Caco-2 (cell line): ENCODE measurements around the gene CDK14. TPM values are rescaled to one million over a fixed set of nuclear protein-coding genes. Genes with fewer than 3 reads are reported as not detected.

Source experiments
- BruUV-seq: library from RNA; stranded (reverse); fragments of 400-500 nt; replicated peaks from 2 replicates; lab custom pipeline; 2021; lab: Mats Ljungman, UMichigan
- CTCF ChIA-PET: fragments of 300-600 bp; sonication (Branson Sonifier 250); formaldehyde crosslinking; loops from one replicate; lab custom pipeline; 2022; ENCODE audit warnings: antibody characterized with exemption; lab: Charles Lee
- POLR2A ChIA-PET: fragments of 300-600 bp; sonication (Branson Sonifier 250); formaldehyde crosslinking; loops from one replicate; lab custom pipeline; 2022; ENCODE audit warnings: antibody characterized with exemption; lab: Charles Lee
- DNase-seq, 2 experiments: peaks; one replicate each; pipeline versions ENCODE4 v3.0.0 to v3.0.0-alpha.2; 2020 to 2022
- H3K27me3 ChIP-seq: replicated peaks from 2 replicates; pipeline ENCODE4 v1.6.0; 2011; ENCODE audit warnings: low read length; ENCODE audit not compliant: control insufficient read depth, insufficient read depth
- H3K36me3 ChIP-seq: 2 replicates; pipeline ENCODE4 v1.5.1; 2011; ENCODE audit warnings: low read length; ENCODE audit not compliant: control insufficient read depth, insufficient read depth
- H3K4me1 ChIP-seq: fragments of 250-450 bp; sonication (Bioruptor Pico); 2 replicates; pipeline ENCODE4 v1.5.1; 2020; ENCODE audit warnings: mild to moderate bottlenecking
- H3K4me3 ChIP-seq: 2 replicates; pipeline ENCODE4 v1.5.1; 2011; ENCODE audit warnings: low read depth, mild to moderate bottlenecking, control low read depth, low read length
- H3K9me3 ChIP-seq: fragments of 250-450 bp; sonication (Bioruptor Pico); 2 replicates; pipeline ENCODE4 v1.5.1; 2020; ENCODE audit warnings: mild to moderate bottlenecking, moderate library complexity
- H3K27ac Mint-ChIP-seq: one replicate; pipeline ENCODE4 v1.8.0; 2022; ENCODE audit warnings: mixed read lengths; ENCODE audit not compliant: unreplicated experiment
- H3K27me3 Mint-ChIP-seq: one replicate; pipeline ENCODE4 v1.8.0; 2022; ENCODE audit warnings: mixed read lengths; ENCODE audit not compliant: insufficient read depth, unreplicated experiment
- H3K36me3 Mint-ChIP-seq: one replicate; pipeline ENCODE4 v1.8.0; 2022; ENCODE audit warnings: mild to moderate bottlenecking, mixed read lengths; ENCODE audit not compliant: insufficient read depth, unreplicated experiment
- H3K4me1 Mint-ChIP-seq: one replicate; pipeline ENCODE4 v1.8.0; 2022; ENCODE audit warnings: low read depth, mixed read lengths; ENCODE audit not compliant: unreplicated experiment
- H3K4me3 Mint-ChIP-seq: one replicate; pipeline ENCODE4 v1.8.0; 2022; ENCODE audit warnings: mild to moderate bottlenecking, moderate library complexity, mixed read lengths; ENCODE audit not compliant: unreplicated experiment
- H3K9me3 Mint-ChIP-seq: one replicate; pipeline ENCODE4 v1.8.0; 2022; ENCODE audit warnings: mixed read lengths; ENCODE audit not compliant: unreplicated experiment
- CTCF ChIP-seq, 2 experiments: fragments of 200-600 bp in 1 of 2; IDR thresholded peaks; 1 replicate in 1 of 2; 2 replicates in 1 of 2; pipeline versions ENCODE4 v1.5.1 to v1.8.0; 2011 to 2022; ENCODE audit warnings: antibody characterized with exemption in 1 of 2, control low read depth in 1 of 2, inconsistent platforms in 1 of 2, low read depth in 1 of 2, low read length in 1 of 2, mild to moderate bottlenecking in 1 of 2, moderate library complexity in 1 of 2; ENCODE audit not compliant: insufficient read depth in 1 of 2, severe bottlenecking in 1 of 2, unreplicated experiment in 1 of 2
- intact Hi-C: fragments of 100-400 bp; cut with micrococcal nuclease; formaldehyde crosslinking; loops from one replicate; pipeline ENCODE4 v1.10.0; 2022; ENCODE audit not compliant: unreplicated experiment
- total RNA-seq: library from RNA; stranded (reverse); gene quantifications from 2 replicates; pipeline ENCODE4 v1.2.3, GENCODE V29; 2022

Gene CDK14
- total RNA-seq, 1 experiment from 2014 or later = 18.2 TPM

- H3K27me3 ChIP-seq = no peaks in the 10 kb centered on the region
- no peaks in the 10 kb centered on the region for H3K36me3 Mint-ChIP-seq
- no peaks in the 10 kb centered on the region for H3K36me3 ChIP-seq
- no TSS peak for BruUV-seq
- ChIA-PET CTCF (no interaction called here), POLR2A (no interaction called here)
- no peaks in the 10 kb centered on the region; the same call in none of the 2 replicates for H3K4me1 ChIP-seq
- DNase-seq = no peak
- H3K4me1 Mint-ChIP-seq = peaks cover 13% of the 10 kb centered on the region
- no peak for TF ChIP-seq CTCF (IDR thresholded peaks at IDR 0.05; ENCODE audit: insufficient read depth in 1 of 2, low read depth in 1 of 2, low read length in 1 of 2, severe bottlenecking in 1 of 2, unreplicated experiment in 1 of 2)
- H3K27ac Mint-ChIP-seq = no peak overlapping the region
- intact Hi-C loops = no loop called here
- no peaks in the 10 kb centered on the region for H3K9me3 ChIP-seq
- no peaks in the 10 kb centered on the region for H3K9me3 Mint-ChIP-seq
- H3K4me3 ChIP-seq = no peak overlapping the region
- H3K27me3 Mint-ChIP-seq = no peaks in the 10 kb centered on the region
- no peak overlapping the region for H3K4me3 Mint-ChIP-seq
Observed at GRCh38 chr7:90617442-90617841, 21.3 kb downstream of the CDK14 start.

GRCh38 chr7:90618876-90619275 is 22.8 kb downstream of the CDK14 start:
- Mint-ChIP-seq H3K27ac (no peak overlapping the region), H3K27me3 (no peaks in the 10 kb centered on the region), H3K4me3 (no peak overlapping the region), H3K4me1 (peaks cover 22% of the 10 kb centered on the region), H3K36me3 (no peaks in the 10 kb centered on the region), H3K9me3 (no peaks in the 10 kb centered on the region)
- Histone ChIP-seq H3K4me1 (peaks cover 4% of the 10 kb centered on the region), H3K9me3 (no peaks in the 10 kb centered on the region), H3K27me3 (no peaks in the 10 kb centered on the region), H3K36me3 (no peaks in the 10 kb centered on the region), H3K4me3 (no peak overlapping the region)
- intact Hi-C loops = no loop called here
- DNase-seq = no peak
- TF ChIP-seq CTCF (IDR thresholded peaks at IDR 0.05; ENCODE audit: insufficient read depth in 1 of 2, low read depth in 1 of 2, low read length in 1 of 2, severe bottlenecking in 1 of 2, unreplicated experiment in 1 of 2) = no peak
- ChIA-PET POLR2A (no interaction called here), CTCF (no interaction called here)
- BruUV-seq = no TSS peak

GRCh38 chr7:90621125-90621746 is 25.1 kb downstream of the CDK14 start:
- Histone ChIP-seq H3K9me3 (no peaks in the 10 kb centered on the region), H3K4me3 (no peak overlapping the region), H3K4me1 (peaks cover 27% of the 10 kb centered on the region), H3K36me3 (no peaks in the 10 kb centered on the region), H3K27me3 (no peaks in the 10 kb centered on the region)
- no peak for DNase-seq
- Mint-ChIP-seq H3K4me1 (peaks cover 37% of the 10 kb centered on the region), H3K9me3 (no peaks in the 10 kb centered on the region), H3K27ac (no peak overlapping the region), H3K4me3 (no peak overlapping the region), H3K27me3 (no peaks in the 10 kb centered on the region), H3K36me3 (no peaks in the 10 kb centered on the region)
- CTCF ChIA-PET = no interaction called here
- intact Hi-C loops = no loop called here
- BruUV-seq = no TSS peak
- no peak for TF ChIP-seq CTCF (IDR thresholded peaks at IDR 0.05; ENCODE audit: insufficient read depth in 1 of 2, low read depth in 1 of 2, low read length in 1 of 2, severe bottlenecking in 1 of 2, unreplicated experiment in 1 of 2)
- POLR2A ChIA-PET = no interaction called here
